HCT116 (cell line): ENCODE measurements around the gene CABLES1. TPM values are rescaled to one million over a fixed set of nuclear protein-coding genes. Genes with fewer than 3 reads are reported as not detected.
A peak's percentile ranks its signal among the peaks of the same experiment; 100 is the strongest.

Source experiments
- ATAC-seq: fragments of 200-7000 bp; cut with Tn5 transposase; 2 replicates; pipeline ENCODE4 v1.9.1; 2020; ENCODE audit warnings: mild to moderate bottlenecking, moderate library complexity
- BruUV-seq: library from RNA; stranded (reverse); fragments of 400-500 nt; replicated peaks from 2 replicates; lab custom pipeline; 2021; lab: Mats Ljungman, UMichigan
- CTCF ChIA-PET: fragments of 300-600 bp; sonication (Branson Sonifier 250); formaldehyde crosslinking; loops from one replicate; lab custom pipeline; 2021; ENCODE audit warnings: antibody characterized with exemption; lab: Charles Lee
- POLR2A ChIA-PET: fragments of 300-600, 350-600 bp; sonication (Branson Sonifier 250); formaldehyde crosslinking; loops from one replicate; lab custom pipeline; 2021; ENCODE audit warnings: antibody characterized with exemption; lab: Charles Lee
- RAD21 ChIA-PET, 2 experiments: fragments of 300-600 bp; sonication (Branson Sonifier 250); formaldehyde crosslinking; loops; one replicate each; lab custom pipeline; 2023; ENCODE audit warnings: low total read pairs in 2 of 2; ENCODE audit not compliant: uncharacterized antibody in 2 of 2, unreplicated experiment in 2 of 2, low non-redundant PET in 1 of 2; lab: Charles Lee
- DNase-seq: peaks from one replicate; pipeline ENCODE4 v3.0.0-alpha.2; 2010; ENCODE audit warnings: low read depth, low spot score
- H2AFZ ChIP-seq: fragments of 200-600 bp; shearing (Covaris generic), sonication (generic); 2 replicates; pipeline ENCODE4 v1.6.1; 2017; ENCODE audit warnings: low read depth, mixed run types, mixed read lengths, antibody characterized with exemption, low read length; ENCODE audit not compliant: poor library complexity, severe bottlenecking
- H3K27ac ChIP-seq: 2 replicates; pipeline ENCODE4 v1.5.1; 2012; ENCODE audit warnings: low read depth, low read length
- H3K27me3 ChIP-seq: fragments of 200-600 bp; sonication (generic); 2 replicates; pipeline ENCODE4 v1.6.1; 2016; ENCODE audit warnings: mixed run types, low read length, mixed read lengths; ENCODE audit not compliant: insufficient read depth
- H3K36me3 ChIP-seq, 2 experiments: fragments of 200-500 bp in 1 of 2; fragments of 200-600 bp in 1 of 2; sonication (Bioruptor generic) in 1 of 2; sonication (generic) in 1 of 2; 2 replicates each; pipeline versions ENCODE4 v1.5.1 to v1.6.1; 2014 to 2016; ENCODE audit warnings: low read length in 2 of 2, inconsistent platforms in 1 of 2, mixed read lengths in 1 of 2, mixed run types in 1 of 2; ENCODE audit not compliant: insufficient read depth in 2 of 2, control insufficient read depth in 1 of 2
- H3K4me1 ChIP-seq, 2 experiments: fragments of 200-600 bp in 1 of 2; sonication (generic) in 1 of 2; 2 replicates each; pipeline versions ENCODE4 v1.5.1 to v1.6.1; 2012 to 2017; ENCODE audit warnings: low read length in 2 of 2, inconsistent platforms in 1 of 2, mild to moderate bottlenecking in 1 of 2, mixed read lengths in 1 of 2, mixed run types in 1 of 2, moderate library complexity in 1 of 2; ENCODE audit not compliant: insufficient read depth in 2 of 2, control insufficient read depth in 1 of 2
- H3K4me2 ChIP-seq: fragments of 200-600 bp; sonication (generic); 2 replicates; pipeline ENCODE4 v1.6.1; 2017; ENCODE audit warnings: mixed run types, low read length, mixed read lengths
- H3K4me3 ChIP-seq, 2 experiments: fragments of 200-600 bp in 1 of 2; sonication (generic) in 1 of 2; replicated peaks in 1 of 2; 2 replicates each; pipeline ENCODE4 v1.5.1; 2011 to 2016; ENCODE audit warnings: low read length in 2 of 2, control low read depth in 1 of 2, low read depth in 1 of 2, mild to moderate bottlenecking in 1 of 2, mixed read lengths in 1 of 2, mixed run types in 1 of 2
- H3K79me2 ChIP-seq: fragments of 200-600 bp; sonication (generic); 2 replicates; pipeline ENCODE4 v1.6.1; 2017; ENCODE audit warnings: mild to moderate bottlenecking, mixed run types, low read length, moderate library complexity, mixed read lengths; ENCODE audit not compliant: insufficient read depth
- H3K9ac ChIP-seq: fragments of 200-600 bp; sonication (generic); 2 replicates; pipeline ENCODE4 v1.6.1; 2016; ENCODE audit warnings: low read length, mixed read lengths
- H3K9me2 ChIP-seq: fragments of 200-600 bp; sonication (generic), shearing (Covaris generic); 2 replicates; pipeline ENCODE4 v1.6.1; 2017; ENCODE audit warnings: mixed run types, mild to moderate bottlenecking, moderate library complexity; ENCODE audit not compliant: insufficient read depth
- H3K9me3 ChIP-seq, 2 experiments: fragments of 200-500 bp in 1 of 2; fragments of 200-600 bp in 1 of 2; sonication (Bioruptor generic) in 1 of 2; sonication (generic) in 1 of 2; 2 replicates each; pipeline ENCODE4 v1.6.1; 2014 to 2017; ENCODE audit warnings: low read length in 2 of 2, mixed read lengths in 2 of 2, inconsistent platforms in 1 of 2, low read depth in 1 of 2, mild to moderate bottlenecking in 1 of 2, mixed run types in 1 of 2, moderate library complexity in 1 of 2; ENCODE audit not compliant: control insufficient read depth in 1 of 2, insufficient read depth in 1 of 2
- H4K20me1 ChIP-seq: fragments of 200-600 bp; sonication (generic), shearing (Covaris generic); 2 replicates; pipeline ENCODE4 v1.6.1; 2017; ENCODE audit warnings: mixed run types, mild to moderate bottlenecking, moderate library complexity; ENCODE audit not compliant: insufficient read depth
- CTCF ChIP-seq, 3 experiments: fragments of 200-600 bp in 1 of 3; sonication (generic) in 1 of 3; IDR thresholded peaks in 2 of 3; conservative IDR thresholded peaks in 1 of 3; 2 replicates each; pipeline ENCODE4 v1.5.1; 2012 to 2017; ENCODE audit warnings: low read depth in 2 of 3, low read length in 2 of 3, antibody characterized with exemption in 1 of 3, borderline replicate concordance in 1 of 3, control low read depth in 1 of 3, mild to moderate bottlenecking in 1 of 3, mixed read lengths in 1 of 3, mixed run types in 1 of 3, moderate library complexity in 1 of 3; ENCODE audit not compliant: insufficient read depth in 1 of 3
- EGR1 ChIP-seq: IDR thresholded peaks from 2 replicates; pipeline ENCODE4 v1.6.1; 2012; ENCODE audit warnings: low read depth
- ELF1 ChIP-seq: IDR thresholded peaks from 2 replicates; pipeline ENCODE4 v1.6.1; 2012; ENCODE audit warnings: low read depth, borderline replicate concordance
- EZH2 ChIP-seq: fragments of 200-600 bp; sonication (generic); IDR thresholded peaks from 2 replicates; pipeline ENCODE4 v1.6.1; 2017; ENCODE audit warnings: antibody characterized with exemption, mixed run types
- EZH2phosphoT487 ChIP-seq: fragments of 200-600 bp; IDR thresholded peaks from 2 replicates; pipeline ENCODE4 v1.6.1; 2018; ENCODE audit warnings: antibody characterized with exemption, borderline replicate concordance
- POLR2AphosphoS5 ChIP-seq: IDR thresholded peaks from 2 replicates; pipeline ENCODE4 v1.6.1; 2011; ENCODE audit warnings: mild to moderate bottlenecking, low read depth, low read length, moderate library complexity
- SP1 ChIP-seq: IDR thresholded peaks from 2 replicates; pipeline ENCODE4 v1.6.1; 2012; ENCODE audit warnings: low read depth
- SRF ChIP-seq: IDR thresholded peaks from 2 replicates; pipeline ENCODE4 v1.6.1; 2012; ENCODE audit warnings: low read depth
- intact Hi-C: fragments of 100-400 bp; cut with micrococcal nuclease; formaldehyde crosslinking; loops from 2 replicates; pipeline ENCODE4 v1.10.0; 2022
- total RNA-seq: library from RNA; stranded (reverse); gene quantifications from one replicate; pipeline ENCODE4 v1.2.1, GENCODE V29; 2021; ENCODE audit not compliant: unreplicated experiment

Gene CABLES1
- total RNA-seq, 1 experiment from 2014 or later, result 7.7 TPM

- RAD21 ChIA-PET, result no interaction called here
- H3K27me3 ChIP-seq, result no peaks in the 10 kb centered on the region
- no peak overlapping the region for H2AFZ ChIP-seq
- H3K4me3 ChIP-seq, result no peak overlapping the region
- no peaks in the 10 kb centered on the region for H3K36me3 ChIP-seq
- peak overlapping the region; percentile 38; the same call in 1 of the 2 replicates for H3K9ac ChIP-seq
- POLR2A ChIA-PET, result no interaction called here
- H3K4me1 ChIP-seq, result peaks cover 31 to 57% of the 10 kb centered on the region in 2 experiments
- CTCF ChIA-PET, result no interaction called here
- peak overlapping the region; percentile 74 for H3K4me2 ChIP-seq
- no peak for TF ChIP-seq POLR2AphosphoS5
- no peak for TF ChIP-seq EZH2phosphoT487
- TF ChIP-seq EZH2, result no peak
- TF ChIP-seq CTCF (IDR thresholded peaks at IDR 0.05 in 2 of 3, conservative IDR thresholded peaks at IDR 0.05 in 1 of 3; ENCODE audit: borderline replicate concordance in 1 of 3, insufficient read depth in 1 of 3, low read depth in 2 of 3, low read length in 2 of 3), result no peak
- TF ChIP-seq SRF, result no peak
- no peak for TF ChIP-seq SP1
- TF ChIP-seq EGR1, result no peak
- TF ChIP-seq ELF1, result no peak
- TF ChIP-seq, all 23 proteins: peak for 0
- Histone ChIP-seq H3K9me2 (no peaks in the 10 kb centered on the region), H4K20me1 (no peaks in the 10 kb centered on the region), H3K9me3 (peaks cover 0 to 6% of the 10 kb centered on the region in 2 experiments; a peak in 1 of 4 replicates), H3K79me2 (no peaks in the 10 kb centered on the region), H3K27ac (peak overlapping the region; percentile 46; the same call in 1 of the 2 replicates)
- no TSS peak for BruUV-seq
- intact Hi-C loops, result no loop called here
- no peak for ATAC-seq
- DNase-seq, result no peak
Measured at GRCh38 chr18:23282437-23282781, 147.1 kb downstream of the CABLES1 start.
